SIG-M5 treated with dmso at 0.1 percent for 504 hours (cell line): ENCODE measurements around the gene ENTPD6.
"Not testable (repeated sequence)": the region's sequence is repeated elsewhere in the genome, so short reads cannot be mapped to it uniquely, and the experiment has no call there.

Experiments
- DNase-seq: peaks from one replicate; lab custom pipeline; 2025; ENCODE audit not compliant: unreplicated experiment; lab: John Stamatoyannopoulos, UW

ENTPD6 gene

DNA sequence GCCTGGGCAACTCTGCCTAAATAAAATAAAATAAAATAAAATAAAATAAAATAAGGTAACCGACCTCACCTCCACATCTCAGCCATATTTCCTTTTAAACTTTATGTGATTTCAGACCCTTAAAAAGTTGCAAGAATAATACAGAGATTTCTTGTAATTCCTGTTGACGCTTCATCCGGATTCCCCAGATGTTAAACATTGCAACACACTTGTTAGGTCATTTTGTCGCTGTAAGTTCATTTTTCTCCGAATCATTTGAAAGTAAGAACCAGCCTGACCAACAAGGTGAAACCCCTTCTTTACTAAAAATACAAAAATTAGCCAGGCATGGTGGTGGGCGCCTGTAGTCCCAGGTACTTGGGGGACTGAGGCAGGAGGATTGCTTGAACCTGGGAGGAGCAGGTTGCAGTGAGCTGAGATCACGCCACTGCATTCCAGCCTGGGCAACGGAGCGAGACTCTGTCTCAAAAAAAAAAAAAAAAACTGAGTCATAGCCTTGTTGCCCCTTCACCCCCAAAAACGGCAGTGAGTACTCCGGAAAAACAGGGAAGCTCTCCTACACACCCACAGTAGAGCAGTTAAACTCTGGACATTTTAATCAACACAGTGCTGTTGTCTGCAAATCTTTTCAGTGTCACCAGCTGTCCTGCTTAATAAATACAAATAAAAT lies 58.2 kb downstream of the ENTPD6 start:
- no peak for DNase-seq

DNA sequence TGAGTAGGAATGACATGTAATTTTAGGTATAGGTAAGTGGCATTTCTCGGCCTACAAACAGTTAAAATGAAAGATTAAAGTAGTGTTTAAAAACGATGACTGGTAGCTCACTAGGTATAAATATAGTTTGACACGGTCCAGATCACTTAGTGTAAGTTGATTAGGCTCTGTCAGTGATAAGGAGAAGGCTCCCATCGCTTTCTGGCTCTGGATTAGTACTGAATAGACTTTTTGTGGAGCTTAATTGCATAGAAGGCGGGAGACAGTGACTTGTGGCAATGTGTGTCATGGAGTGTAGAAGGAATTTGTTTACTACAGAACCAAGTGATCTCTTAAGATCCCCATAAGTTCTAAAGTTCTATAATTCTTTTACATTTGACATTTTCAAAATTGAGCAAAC lies 59.1 kb downstream of the ENTPD6 start:
- no peak for DNase-seq

DNA sequence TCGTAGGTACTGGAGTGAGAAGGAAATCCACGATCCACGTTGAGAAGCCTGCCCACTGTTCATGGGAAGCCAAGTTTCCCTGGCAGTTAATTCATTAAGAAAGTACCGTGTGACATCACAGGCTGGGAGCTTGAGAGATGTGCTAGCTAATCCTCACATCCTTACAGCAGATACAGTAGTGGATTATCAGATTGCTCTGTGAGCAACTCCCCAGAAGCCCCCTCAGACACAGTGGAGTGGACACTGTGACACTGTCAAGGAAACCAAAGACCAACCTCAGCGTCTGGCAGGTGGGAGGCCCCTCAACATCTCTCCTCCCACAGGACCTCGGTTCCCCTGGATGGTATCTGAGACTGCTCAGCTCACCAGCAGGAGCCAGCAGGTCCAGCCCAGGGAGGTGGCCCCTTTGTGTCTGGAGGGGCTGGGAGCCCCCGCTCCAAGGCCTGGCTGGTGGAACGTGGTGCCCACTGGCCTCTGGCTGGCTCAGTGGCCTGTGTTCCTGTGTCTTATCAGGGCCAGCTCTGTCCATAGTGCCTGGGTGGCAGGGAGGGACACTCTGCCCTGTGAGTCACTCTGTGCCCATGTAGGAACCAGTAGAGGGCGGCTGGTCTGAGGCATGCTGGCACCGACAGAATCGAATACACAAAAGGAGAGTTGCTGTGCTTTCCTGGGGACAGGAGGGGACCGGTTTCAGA lies 59.6 kb downstream of the ENTPD6 start:
- DNase-seq, result peak; percentile 14

DNA sequence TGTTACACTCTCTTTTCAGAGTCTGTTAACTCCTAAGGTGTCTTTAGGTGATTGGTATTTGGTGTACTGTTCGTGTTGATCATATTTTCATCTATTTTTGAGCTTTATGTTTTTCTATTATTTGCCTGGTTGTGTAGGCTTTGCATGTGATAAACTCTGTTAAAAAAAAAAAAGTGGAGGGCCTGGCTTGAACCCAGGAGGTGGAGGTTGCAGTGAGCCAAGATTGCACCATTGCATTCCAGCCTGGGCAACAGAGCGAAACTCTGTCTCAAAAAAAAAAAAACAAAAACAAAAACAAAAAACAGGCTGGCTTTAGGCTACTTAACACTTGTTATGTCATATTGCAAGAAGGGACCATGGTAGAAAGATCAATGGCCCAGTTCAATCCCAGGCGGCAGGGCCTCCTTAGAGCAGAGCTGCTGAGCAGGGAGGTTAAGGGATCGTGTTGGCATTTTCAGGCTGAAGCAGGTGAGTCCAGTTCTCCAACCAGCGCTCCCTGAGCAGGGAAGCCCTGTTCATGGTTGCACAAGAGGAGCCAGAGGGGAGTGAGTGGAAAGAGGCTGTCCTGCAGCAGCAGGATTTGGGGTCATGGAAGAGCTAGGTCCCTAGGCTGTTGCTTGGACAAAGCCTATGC lies 60.8 kb downstream of the ENTPD6 start:
- no peak for DNase-seq

DNA sequence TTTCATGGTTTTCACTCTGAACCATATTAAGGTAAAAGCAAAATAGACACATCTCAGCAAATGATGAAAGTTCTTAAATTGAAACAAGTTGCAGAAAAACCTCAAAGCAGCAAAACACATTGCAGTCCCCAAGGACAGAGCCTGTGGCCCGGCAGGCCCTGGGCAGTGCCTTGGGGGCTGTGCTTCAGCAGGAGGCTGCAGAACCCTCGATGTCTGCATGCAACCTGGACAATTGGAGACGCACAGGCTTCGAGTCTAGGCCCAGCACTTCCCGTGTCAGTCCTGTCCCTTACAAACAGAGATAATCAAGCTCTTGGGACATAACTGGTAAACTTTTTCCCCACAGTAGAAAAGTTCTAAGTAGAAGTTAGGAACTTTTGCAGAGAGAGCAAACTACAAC lies 61.6 kb downstream of the ENTPD6 start:
- no peak for DNase-seq

DNA sequence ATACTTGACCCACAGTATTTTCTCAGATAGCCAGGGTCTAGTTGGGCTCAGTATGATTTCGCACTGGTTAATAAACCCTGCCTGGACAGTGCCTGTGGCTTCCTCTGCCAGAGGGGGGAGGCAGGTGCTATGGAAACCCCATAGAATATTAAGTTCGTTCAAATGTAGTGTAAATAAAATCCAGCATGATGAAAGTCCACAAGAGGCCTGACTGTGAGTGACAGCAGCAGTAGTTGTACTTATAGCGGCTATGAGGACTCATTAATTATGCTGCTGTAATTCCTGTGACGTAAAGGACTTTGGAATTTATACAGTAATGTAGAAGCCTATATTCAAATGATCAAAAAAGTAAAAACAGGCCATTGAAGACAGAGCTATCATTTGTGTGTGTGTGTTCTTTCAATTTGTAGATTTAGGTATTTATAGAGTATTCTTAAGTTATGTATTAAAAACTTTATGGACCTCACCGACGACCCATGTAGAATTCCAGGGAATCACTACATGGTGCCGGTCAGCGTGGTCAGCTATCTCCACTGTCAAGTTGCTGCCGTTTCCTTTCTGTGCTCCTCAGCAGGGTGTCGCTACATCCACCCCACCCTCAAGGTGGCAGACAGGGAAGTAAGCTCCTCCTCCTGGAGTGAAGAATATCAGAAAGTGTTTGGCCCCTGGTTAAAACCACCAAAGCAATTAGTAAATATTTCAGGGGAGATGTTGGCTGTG lies 62.4 kb downstream of the ENTPD6 start:
- no peak for DNase-seq

DNA sequence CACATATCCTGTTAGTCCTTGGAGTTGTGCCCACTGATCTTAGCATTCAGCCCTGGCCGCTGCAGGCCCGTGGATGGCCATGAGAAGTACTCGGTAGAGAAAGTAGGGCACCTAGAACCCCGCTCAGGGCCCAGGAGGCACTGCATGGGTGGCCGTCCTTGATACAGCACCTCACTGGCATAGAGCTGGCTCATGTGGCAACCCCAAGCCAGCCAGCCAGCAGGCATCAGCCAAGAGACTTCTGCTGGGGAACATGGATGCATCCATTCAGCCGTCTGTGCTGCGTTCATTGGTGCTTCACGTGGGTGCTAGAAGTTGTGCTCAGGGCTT lies 62.9 kb downstream of the ENTPD6 start:
- no peak for DNase-seq

DNA sequence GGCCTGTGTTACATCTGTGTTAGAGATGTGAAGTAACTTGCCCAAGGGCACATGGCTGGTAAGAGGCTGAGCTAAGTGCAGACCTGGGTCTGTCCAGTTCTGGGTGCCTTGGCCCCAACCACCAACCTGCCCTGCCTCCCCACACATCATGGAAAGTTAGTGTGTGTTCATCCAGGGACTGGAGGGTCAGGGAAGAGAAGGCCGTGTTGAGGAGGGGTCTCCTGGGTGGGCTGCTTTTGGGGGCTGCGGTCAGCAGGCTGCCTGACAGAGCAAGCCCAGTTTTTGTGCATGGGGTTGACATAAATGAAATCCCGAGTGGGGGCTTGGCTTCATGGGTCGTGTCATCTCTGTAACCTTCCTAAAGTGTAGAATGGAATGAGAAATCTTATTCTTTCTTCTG lies 63.3 kb downstream of the ENTPD6 start:
- DNase-seq, result no peak

DNA sequence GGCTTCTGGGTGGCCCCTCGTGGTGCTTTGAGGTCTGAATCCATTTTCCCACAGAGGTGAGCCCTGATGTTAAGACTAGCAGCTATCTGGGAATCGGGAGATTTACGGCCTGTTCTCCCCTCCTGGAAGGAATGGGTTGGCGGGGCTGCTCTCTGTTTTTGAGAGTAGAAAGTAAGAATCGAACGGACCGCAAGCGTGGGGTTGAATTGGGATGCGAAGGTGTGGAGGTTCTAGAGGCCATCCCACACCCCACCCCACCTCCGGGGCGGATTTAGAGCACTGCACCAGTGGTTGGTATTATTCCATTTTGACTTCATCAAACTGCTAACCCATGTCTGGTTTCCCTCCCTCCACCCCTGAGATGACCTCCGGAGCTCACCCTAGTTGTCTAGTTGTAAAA lies 63.8 kb downstream of the ENTPD6 start:
- DNase-seq, result no peak

DNA sequence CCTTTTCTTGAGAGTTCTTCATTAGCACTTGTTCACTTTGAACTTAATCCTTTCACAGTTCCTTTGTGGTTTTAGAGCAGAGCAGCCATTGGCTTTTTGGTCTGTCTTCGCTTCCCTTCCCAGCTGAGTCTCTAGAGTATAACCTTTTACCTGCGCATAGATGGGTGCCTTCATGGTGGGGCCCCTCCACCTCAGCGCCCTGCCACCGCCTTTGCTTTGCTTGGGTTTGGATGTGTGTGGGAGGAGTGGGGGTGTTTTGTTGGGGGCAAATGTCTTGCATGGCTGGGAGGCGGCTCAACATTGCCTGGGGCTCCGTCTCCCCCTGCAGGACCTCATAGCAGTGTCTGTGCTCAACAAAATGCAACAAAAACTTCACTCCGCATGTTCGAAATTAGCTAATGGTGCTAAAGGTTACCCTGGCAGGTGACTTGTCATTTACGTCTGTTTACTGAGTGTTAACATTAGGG lies 64.3 kb downstream of the ENTPD6 start:
- no peak for DNase-seq

DNA sequence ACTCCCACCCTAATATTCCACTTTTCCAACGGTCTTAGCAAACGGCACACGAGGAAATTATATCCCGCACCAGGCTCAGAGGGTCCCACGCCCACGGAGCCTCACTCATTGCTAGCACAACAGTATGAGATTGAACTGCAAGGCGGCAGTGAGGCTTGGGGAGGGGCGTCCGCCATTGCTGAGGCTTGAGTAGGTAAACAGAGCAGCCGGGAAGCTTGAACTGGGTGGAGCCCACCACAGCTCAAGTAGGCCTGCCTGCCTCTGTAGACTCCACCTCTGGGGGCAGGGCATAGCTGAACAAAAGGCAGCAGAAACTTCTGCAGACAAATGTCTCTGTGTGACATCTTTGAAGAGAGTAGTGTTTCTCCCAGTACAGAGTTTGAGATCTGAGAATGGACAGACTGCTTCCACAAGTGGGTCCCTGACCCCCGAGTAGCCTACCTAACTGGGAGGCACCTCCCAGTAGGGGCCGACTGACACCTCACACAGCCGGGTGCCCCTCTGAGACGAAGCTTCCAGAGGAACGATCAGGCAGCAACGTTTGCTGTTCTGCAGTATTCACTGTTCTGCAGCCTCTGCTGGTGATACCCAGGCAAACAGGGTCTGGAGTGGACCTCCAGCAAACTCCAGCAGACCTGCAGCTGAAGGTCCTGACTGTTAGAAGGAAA lies 65.4 kb downstream of the ENTPD6 start:
- not testable (repeated sequence) for DNase-seq

DNA sequence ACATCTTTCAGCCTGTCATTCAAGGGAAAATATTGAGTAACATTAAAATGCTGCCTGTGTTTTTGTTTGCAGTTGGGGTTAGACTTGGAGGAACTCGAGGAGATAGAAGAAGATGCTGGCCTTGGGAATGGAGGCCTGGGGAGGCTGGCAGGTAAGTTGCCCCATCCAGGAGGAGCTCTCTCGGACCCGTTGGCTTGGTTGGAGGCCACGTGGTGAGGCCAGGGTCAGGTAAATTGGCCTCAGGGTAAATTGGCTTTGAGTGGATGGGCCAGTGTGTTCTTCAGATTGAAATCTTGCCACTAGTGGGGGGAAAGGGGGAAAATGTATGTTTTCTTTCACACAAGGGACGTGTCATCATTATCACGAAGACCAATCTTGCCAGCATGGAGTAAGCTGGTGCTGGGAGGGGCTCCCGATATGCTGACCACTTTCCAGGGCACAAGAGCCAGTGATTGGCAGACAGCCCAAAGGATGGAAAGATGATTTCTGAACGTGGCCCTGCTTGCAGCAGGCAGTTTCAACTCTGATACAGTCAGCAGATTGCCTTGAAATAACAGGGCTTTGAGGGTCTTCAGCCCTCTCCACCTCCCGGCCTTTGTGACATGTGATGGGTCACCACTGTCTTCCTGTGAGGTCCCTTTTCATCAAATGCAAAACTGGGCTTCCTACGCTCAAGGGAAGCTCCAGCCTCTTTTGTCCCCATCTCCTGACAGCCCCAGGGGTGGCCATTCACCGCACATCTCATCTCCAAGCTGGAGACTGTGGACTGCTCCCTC lies 73.7 kb downstream of the ENTPD6 start:
- no peak for DNase-seq

DNA sequence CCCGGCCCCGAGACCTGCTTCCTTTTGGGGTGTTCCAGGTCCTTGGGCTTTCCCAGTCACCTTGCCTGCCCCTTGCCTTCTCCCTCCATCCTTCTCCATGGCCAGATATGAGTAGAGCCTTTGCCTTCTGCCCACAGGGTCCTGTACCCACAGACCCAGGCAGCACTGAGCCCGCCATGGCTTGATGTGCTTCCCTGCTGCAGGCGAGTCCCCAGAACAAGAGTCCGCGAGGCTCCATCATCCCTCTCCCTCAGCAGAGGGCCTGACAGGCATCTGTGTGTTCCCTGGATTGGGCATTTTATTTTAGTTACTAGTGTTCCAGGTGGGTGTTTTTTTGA lies 74.3 kb downstream of the ENTPD6 start:
- no peak for DNase-seq

DNA sequence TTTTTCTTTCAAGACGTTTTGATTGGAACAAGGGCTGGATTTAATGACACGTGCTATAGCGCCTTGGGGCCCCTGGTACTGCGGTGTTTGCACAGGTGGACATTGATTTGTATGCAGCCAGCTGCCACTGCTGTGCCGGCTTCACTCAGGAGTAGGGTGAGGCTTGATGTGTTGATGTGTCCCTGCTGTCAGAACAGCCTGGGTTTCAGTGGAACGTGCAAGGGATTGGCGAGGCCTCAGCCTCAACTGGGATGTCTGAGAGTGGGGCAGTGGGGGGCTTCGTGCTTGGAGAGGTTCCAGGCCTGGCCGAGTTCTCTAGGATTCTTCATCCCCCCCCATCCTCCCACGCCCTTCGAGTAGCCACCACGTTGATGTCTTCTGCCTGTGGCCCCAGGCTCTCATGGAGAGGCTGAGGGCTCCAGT lies 75.3 kb downstream of the ENTPD6 start:
- DNase-seq, result no peak

DNA sequence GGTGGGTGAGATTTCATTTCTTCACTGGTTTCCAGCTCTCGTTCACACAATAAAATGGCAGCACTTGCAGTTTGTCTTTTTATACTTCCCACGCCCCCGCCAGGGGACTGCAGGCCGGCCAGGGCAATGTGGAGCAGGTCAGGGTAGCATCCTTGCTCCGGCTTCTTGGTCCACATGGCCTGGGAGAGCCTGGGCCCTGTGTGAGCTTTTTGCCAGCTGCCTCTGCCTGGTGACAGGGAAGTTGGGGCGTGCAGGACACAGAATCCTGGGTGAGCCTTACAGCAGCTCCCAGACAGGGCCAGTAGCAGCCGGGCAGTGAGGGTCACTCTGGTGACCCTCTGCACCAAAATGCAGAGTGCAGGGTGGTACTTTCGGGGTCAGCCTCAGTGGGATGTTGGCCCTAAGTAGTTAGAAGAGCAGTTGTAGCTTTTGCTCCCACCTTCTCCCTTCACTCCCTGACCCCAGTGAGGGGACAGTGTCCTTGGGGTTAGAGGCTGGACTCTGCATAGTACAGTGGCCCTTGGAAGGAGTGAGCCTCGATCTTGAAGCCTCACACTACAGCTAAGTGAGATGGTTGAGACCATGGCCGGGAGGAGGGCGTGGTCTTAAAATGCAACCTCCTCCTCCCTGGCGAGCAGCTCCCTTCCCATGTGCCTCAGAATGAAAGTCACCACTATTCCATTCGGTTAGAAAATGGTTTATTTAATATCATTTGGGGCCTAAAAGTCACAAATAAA lies 76.1 kb downstream of the ENTPD6 start:
- no peak for DNase-seq

DNA sequence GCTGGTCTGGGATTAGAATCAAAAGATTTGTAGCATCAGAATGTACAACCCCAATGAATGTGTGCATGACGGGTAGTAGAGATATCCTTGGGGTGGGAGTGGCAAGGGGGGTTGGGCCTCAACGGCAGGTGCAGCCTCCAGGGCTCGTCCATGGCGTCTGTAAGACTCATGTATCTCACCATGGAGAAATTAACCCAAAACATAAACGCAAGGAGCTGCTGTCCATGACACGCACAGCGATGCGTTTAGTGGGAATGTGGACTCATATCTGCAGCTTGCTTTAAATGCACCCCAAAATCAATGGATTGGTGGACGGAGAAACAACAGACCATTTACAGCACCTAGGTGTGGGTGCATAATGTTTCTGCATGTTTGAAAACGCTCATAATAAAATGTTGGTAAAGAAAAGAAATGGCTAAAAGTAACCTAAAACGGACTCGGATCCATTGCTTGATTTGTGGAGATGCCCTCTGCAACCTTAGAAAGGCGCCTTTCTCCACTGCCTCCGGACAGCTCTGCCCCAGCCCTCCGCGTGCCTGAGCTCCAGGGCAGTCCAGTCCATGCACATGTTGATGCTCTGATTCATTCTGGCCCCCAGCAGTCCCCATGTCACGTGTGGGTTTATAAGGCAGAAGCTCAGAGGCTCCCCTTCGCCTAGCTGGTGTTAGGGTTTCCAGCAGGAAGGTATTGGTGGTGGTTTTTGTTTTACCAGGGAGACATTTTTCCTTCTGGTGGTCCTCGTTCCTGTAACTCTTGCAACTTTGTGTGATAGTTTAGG lies 76.9 kb downstream of the ENTPD6 start:
- DNase-seq, result no peak

DNA sequence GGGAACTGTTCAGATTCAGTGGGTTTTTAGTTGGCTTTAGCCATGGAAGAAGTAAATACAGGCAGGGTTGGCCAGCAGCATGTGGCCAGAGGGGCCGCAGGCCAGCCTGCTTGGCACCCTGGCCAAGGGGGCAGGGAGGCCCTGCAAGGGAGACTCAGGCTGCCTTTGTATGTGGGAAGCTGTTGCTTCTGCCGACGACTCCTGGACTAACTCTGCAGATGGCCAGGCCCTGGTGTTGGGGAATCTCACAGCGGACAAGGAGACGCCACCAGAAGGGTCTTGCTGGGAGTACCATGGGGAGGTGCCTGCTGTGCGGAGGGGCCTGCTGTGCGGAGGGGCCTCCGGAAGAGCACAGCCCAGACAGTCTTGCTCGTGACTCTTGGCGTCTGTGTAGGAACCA lies 77.5 kb downstream of the ENTPD6 start:
- DNase-seq, result no peak

DNA sequence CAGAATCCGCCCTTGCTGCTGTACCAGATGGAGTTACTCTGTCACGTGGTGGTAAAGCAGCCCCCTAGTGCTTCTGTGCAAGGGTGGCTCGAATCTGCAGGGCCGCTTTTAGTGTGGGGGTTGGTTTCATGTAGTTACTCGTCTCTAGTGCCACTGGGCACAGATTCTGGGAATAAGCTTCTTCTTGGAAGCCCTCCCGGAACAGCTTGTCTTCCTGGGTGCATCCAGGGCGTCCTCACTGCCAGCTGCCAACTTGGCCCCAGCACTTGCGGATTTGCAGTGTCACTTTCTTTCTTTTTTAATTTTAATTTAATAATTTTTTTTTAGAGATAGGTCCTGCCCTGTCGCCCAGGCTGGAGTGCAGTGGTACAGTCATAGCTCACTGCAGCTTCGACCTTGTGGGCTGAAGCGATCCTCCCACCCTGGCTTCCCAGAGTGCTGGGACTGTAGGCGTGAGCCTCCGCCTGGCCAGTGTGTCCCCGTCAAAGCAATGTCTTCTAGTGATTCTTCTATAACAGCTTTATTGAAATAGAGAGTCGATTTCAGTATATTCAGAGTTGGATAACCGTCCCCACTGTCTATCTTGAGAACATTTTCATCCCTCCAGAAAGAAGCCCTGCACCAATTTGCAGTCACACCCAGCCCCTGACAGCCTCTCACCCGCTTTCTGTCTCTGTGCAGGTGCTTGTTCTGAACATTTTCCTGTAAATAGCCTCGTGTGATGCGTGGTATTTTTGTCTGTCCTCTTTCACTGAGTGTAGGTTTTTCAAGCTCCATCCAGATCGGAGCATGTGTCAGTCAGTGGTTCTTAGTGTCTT lies 78.2 kb downstream of the ENTPD6 start:
- DNase-seq, result no peak
